Endodermal cell (in vitro differentiated cells): Measurements from ENCODE around the gene ZMYND8. TPM values are rescaled to one million over a fixed set of nuclear protein-coding genes. Genes with fewer than 3 reads are reported as not detected.
"Not testable (repeated sequence)": the region's sequence is repeated elsewhere in the genome, so short reads cannot be mapped to it uniquely, and the experiment has no call there.

Experiments
- DNase-seq: peaks from one replicate; pipeline ENCODE4 v3.0.0-alpha.2; 2017
- H3K27ac ChIP-seq: 2 replicates; pipeline ENCODE4 v1.5.1; 2013; ENCODE audit warnings: mild to moderate bottlenecking, low read depth, low read length, moderate library complexity
- H3K27me3 ChIP-seq: 2 replicates; pipeline ENCODE4 v1.6.1; 2013; ENCODE audit warnings: mild to moderate bottlenecking, low read length, moderate library complexity; ENCODE audit not compliant: insufficient read depth, control insufficient read depth, poor library complexity, severe bottlenecking
- H3K36me3 ChIP-seq: 2 replicates; pipeline ENCODE4 v1.7.0; 2013; ENCODE audit warnings: mild to moderate bottlenecking, low read length, moderate library complexity; ENCODE audit not compliant: control insufficient read depth, insufficient read depth
- H3K4me1 ChIP-seq: one replicate; pipeline ENCODE4 v1.7.0; 2013; ENCODE audit warnings: low read length; ENCODE audit not compliant: control insufficient read depth, insufficient read depth
- H3K4me3 ChIP-seq: 2 replicates; pipeline ENCODE4 v1.5.1; 2013; ENCODE audit warnings: mild to moderate bottlenecking, low read length, moderate library complexity
- H3K9ac ChIP-seq: 2 replicates; pipeline ENCODE4 v1.6.1; 2013; ENCODE audit warnings: mild to moderate bottlenecking, low read length, moderate library complexity; ENCODE audit not compliant: poor library complexity, severe bottlenecking; ENCODE audit errors: extremely low read depth
- H3K9me3 ChIP-seq: 2 replicates; pipeline ENCODE4 v1.6.1; 2013; ENCODE audit warnings: mild to moderate bottlenecking, low read length, moderate library complexity; ENCODE audit not compliant: control insufficient read depth
- H3K27ac Mint-ChIP-seq: 2 replicates; pipeline ENCODE4 v1.8.0; 2020; ENCODE audit warnings: mixed read lengths
- H3K27me3 Mint-ChIP-seq: 2 replicates; pipeline ENCODE4 v1.8.0; 2021; ENCODE audit warnings: mild to moderate bottlenecking, mixed read lengths; ENCODE audit not compliant: insufficient read depth
- H3K36me3 Mint-ChIP-seq: 2 replicates; pipeline ENCODE4 v1.8.0; 2020; ENCODE audit warnings: low read depth, mixed read lengths
- H3K4me1 Mint-ChIP-seq: 2 replicates; pipeline ENCODE4 v1.8.0; 2020; ENCODE audit warnings: mixed read lengths
- H3K4me3 Mint-ChIP-seq: 2 replicates; pipeline ENCODE4 v1.8.0; 2020; ENCODE audit warnings: mild to moderate bottlenecking, moderate library complexity, mixed read lengths
- H3K9me3 Mint-ChIP-seq: 2 replicates; pipeline ENCODE4 v1.8.0; 2020; ENCODE audit warnings: mild to moderate bottlenecking, mixed read lengths
- CTCF ChIP-seq: fragments of 200-600 bp; sonication (generic); conservative IDR thresholded peaks from 2 replicates; pipeline ENCODE4 v1.5.0; 2021; ENCODE audit warnings: antibody characterized with exemption, mild to moderate bottlenecking
- WGBS, 2 experiments: methylation state at CpG; one replicate each; pipeline versions ENCODE4 v1.1.5 to v1.1.7; 2013; ENCODE audit warnings: missing lambda C conversion rate in 2 of 2, mixed read lengths in 1 of 2; ENCODE audit not compliant: insufficient coverage in 1 of 2, insufficient read length in 1 of 2; 5-methylcytosine and 5-hydroxymethylcytosine counted together
- total RNA-seq, 2 donors: library from RNA; stranded (reverse); fragmentation: NEBNext Ultra II Directional in 1 of 2; extraction: Animal tissue kit (Norgen Biotek cat#: 25700) in 1 of 2; gene quantifications; 2 replicates in 1 of 2; 3 replicates in 1 of 2; pipeline ENCODE4 v1.2.1, GENCODE V29; 2021

Gene ZMYND8
- total RNA-seq, 2 donors from 2014 or later, result 85.0 to 99.9 TPM

- 65 to 76% methylated on average over 5 to 7 of the region's 7 CpGs for WGBS, 2 experiments
- Mint-ChIP-seq H3K36me3 (peaks cover 10% of the 10 kb centered on the region), H3K4me1 (peaks cover 36% of the 10 kb centered on the region), H3K9me3 (no peaks in the 10 kb centered on the region), H3K27ac (peak overlapping the region; percentile 94), H3K27me3 (no peaks in the 10 kb centered on the region), H3K4me3 (peak overlapping the region; percentile 61)
- Histone ChIP-seq H3K4me3 (peak overlapping the region; percentile 37), H3K27ac (no peak overlapping the region), H3K4me1 (peaks cover 7% of the 10 kb centered on the region), H3K27me3 (no peaks in the 10 kb centered on the region), H3K9ac (peak overlapping the region; percentile 33), H3K36me3 (no peaks in the 10 kb centered on the region), H3K9me3 (no peaks in the 10 kb centered on the region)
- no peak for TF ChIP-seq CTCF
- no peak for DNase-seq
These were observed 11.8 kb upstream of the ZMYND8 start for GRCh38 chr20:47368301-47368700.

- not testable (repeated sequence) for H3K9me3 Mint-ChIP-seq, H3K9ac ChIP-seq, H3K4me1 ChIP-seq, H3K27me3 ChIP-seq, H3K9me3 ChIP-seq, H3K4me3 ChIP-seq, H3K4me3 Mint-ChIP-seq, H3K27ac ChIP-seq, DNase-seq, H3K36me3 ChIP-seq, H3K27me3 Mint-ChIP-seq
- peaks cover 33% of the 10 kb centered on the region for H3K4me1 Mint-ChIP-seq
- peak overlapping the region; percentile 64 for H3K27ac Mint-ChIP-seq
- H3K36me3 Mint-ChIP-seq, result peaks cover 10% of the 10 kb centered on the region
- WGBS, 2 experiments, result 96 to 99% methylated on average over 7 to 11 of the region's 11 CpGs
These were observed 9.8 kb upstream of the ZMYND8 start for GRCh38 chr20:47366301-47366700.

- H3K27me3 Mint-ChIP-seq, result no peaks in the 10 kb centered on the region
- TF ChIP-seq CTCF, result no peak
- H3K4me1 ChIP-seq, result peaks cover 7% of the 10 kb centered on the region
- no peaks in the 10 kb centered on the region for H3K9me3 Mint-ChIP-seq
- H3K4me1 Mint-ChIP-seq, result peaks cover 38% of the 10 kb centered on the region
- no peak overlapping the region for H3K4me3 Mint-ChIP-seq
- no peak overlapping the region for H3K4me3 ChIP-seq
- no peaks in the 10 kb centered on the region for H3K36me3 ChIP-seq
- no peaks in the 10 kb centered on the region for H3K27me3 ChIP-seq
- DNase-seq, result no peak
- no peaks in the 10 kb centered on the region for H3K9me3 ChIP-seq
- 91 to 92% methylated on average over 13 of the region's 13 CpGs for WGBS, 2 experiments
- no peak overlapping the region for H3K27ac ChIP-seq
- peak overlapping the region; percentile 68 for H3K27ac Mint-ChIP-seq
- peaks cover 10% of the 10 kb centered on the region for H3K36me3 Mint-ChIP-seq
- H3K9ac ChIP-seq, result no peak overlapping the region
These were observed 8.7 kb upstream of the ZMYND8 start for GRCh38 chr20:47365023-47365764.
